Upper lobe of right lung (tissue), 1 donor: Measurements from ENCODE around the gene PCGF3. TPM values are rescaled to one million over a fixed set of nuclear protein-coding genes. Genes with fewer than 3 reads are reported as not detected.

Source experiments
- ATAC-seq: fragments of 200-7000 bp; cut with Tn5 transposase; one replicate; pipeline ENCODE4 v1.9.1; 2020; ENCODE audit warnings: mild to moderate bottlenecking, moderate library complexity
- DNase-seq: peaks from one replicate; pipeline ENCODE4 v3.0.0-alpha.2; 2020
- H3K27ac ChIP-seq: fragments of 200-600 bp; one replicate; pipeline ENCODE4 v1.8.0; 2022
- H3K27me3 ChIP-seq: fragments of 200-600 bp; one replicate; pipeline ENCODE4 v1.8.0; 2022; ENCODE audit warnings: mild to moderate bottlenecking
- H3K36me3 ChIP-seq: fragments of 200-600 bp; one replicate; pipeline ENCODE4 v1.8.0; 2022
- H3K4me1 ChIP-seq: fragments of 200-600 bp; one replicate; pipeline ENCODE4 v1.8.0; 2022
- H3K4me3 ChIP-seq: fragments of 200-600 bp; one replicate; pipeline ENCODE4 v1.8.0; 2022; ENCODE audit warnings: mild to moderate bottlenecking
- H3K9me3 ChIP-seq: fragments of 200-600 bp; one replicate; pipeline ENCODE4 v1.8.0; 2022
- CTCF ChIP-seq: fragments of 200-600 bp; IDR thresholded peaks from one replicate; pipeline ENCODE4 v1.8.0; 2022; ENCODE audit warnings: antibody characterized with exemption
- intact Hi-C: fragments of 100-400 bp; cut with DNase I; formaldehyde crosslinking; loops from one replicate; pipeline ENCODE4 v1.11.0; 2022
- total RNA-seq: library from RNA; stranded (reverse); fragmentation: NEBNext Ultra II Directional; extraction: Animal tissue kit (Norgen Biotek cat#: 25700); gene quantifications from one replicate; pipeline ENCODE4 v1.2.1, GENCODE V29; 2021
- donor health status: DM: no; HTN: yes; CAD: no; lungs with severe emphysema.

Gene PCGF3
- total RNA-seq, 1 donor from 2014 or later, result 42.2 TPM

GRCh38 chr4:707929-708630 is 2.4 kb downstream of the PCGF3 start:
- H3K27ac ChIP-seq, result no peak overlapping the region
- no peaks in the 10 kb centered on the region for H3K36me3 ChIP-seq
- TF ChIP-seq CTCF, result no peak
- no peaks in the 10 kb centered on the region for H3K9me3 ChIP-seq
- ATAC-seq (no peak), DNase-seq (no peak)
- H3K27me3 ChIP-seq, result no peaks in the 10 kb centered on the region
- intact Hi-C loops, result no loop called here
- H3K4me3 ChIP-seq, result no peak overlapping the region
- peaks cover 17% of the 10 kb centered on the region for H3K4me1 ChIP-seq

DNA sequence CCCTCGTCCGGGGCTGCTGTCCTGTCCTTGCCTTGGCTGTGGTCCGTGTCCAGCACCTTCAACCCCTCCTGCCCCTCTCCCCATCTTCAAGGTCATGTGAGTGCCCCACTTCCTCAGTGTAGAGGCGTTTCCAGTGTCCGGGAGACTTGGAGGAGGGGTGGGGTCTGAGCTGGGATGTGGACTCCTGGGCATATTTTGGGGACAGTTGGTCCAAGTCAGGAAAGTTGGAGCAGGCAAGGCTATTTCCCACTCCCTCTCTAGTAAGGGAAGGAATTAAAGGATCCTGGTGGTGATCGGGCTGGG is 3.0 kb downstream of the PCGF3 start:
- no peak for TF ChIP-seq CTCF
- no peak overlapping the region for H3K27ac ChIP-seq
- H3K4me3 ChIP-seq, result no peak overlapping the region
- ATAC-seq, result no peak
- peaks cover 17% of the 10 kb centered on the region for H3K4me1 ChIP-seq
- no peaks in the 10 kb centered on the region for H3K36me3 ChIP-seq
- DNase-seq, result no peak
- intact Hi-C loops, result no loop called here
- no peaks in the 10 kb centered on the region for H3K27me3 ChIP-seq
- no peaks in the 10 kb centered on the region for H3K9me3 ChIP-seq

- Histone ChIP-seq H3K36me3 (no peaks in the 10 kb centered on the region), H3K9me3 (no peaks in the 10 kb centered on the region), H3K4me3 (no peak overlapping the region), H3K4me1 (peaks cover 17% of the 10 kb centered on the region), H3K27me3 (no peaks in the 10 kb centered on the region), H3K27ac (no peak overlapping the region)
- ATAC-seq (no peak), DNase-seq (no peak)
- TF ChIP-seq CTCF, result no peak
- intact Hi-C loops, result no loop called here
Measured at GRCh38 chr4:709348-709747, 3.7 kb downstream of the PCGF3 start.

GRCh38 chr4:710116-710515 is 4.5 kb downstream of the PCGF3 start:
- ATAC-seq (no peak), DNase-seq (no peak)
- intact Hi-C loops, result no loop called here
- Histone ChIP-seq H3K36me3 (no peaks in the 10 kb centered on the region), H3K27me3 (no peaks in the 10 kb centered on the region), H3K4me3 (no peak overlapping the region), H3K27ac (no peak overlapping the region), H3K4me1 (peaks cover 17% of the 10 kb centered on the region), H3K9me3 (no peaks in the 10 kb centered on the region)
- no peak for TF ChIP-seq CTCF

- DNase-seq (no peak), ATAC-seq (no peak)
- no peak for TF ChIP-seq CTCF
- peaks cover 17% of the 10 kb centered on the region for H3K4me1 ChIP-seq
- no peaks in the 10 kb centered on the region for H3K36me3 ChIP-seq
- H3K27ac ChIP-seq, result no peak overlapping the region
- H3K4me3 ChIP-seq, result no peak overlapping the region
- H3K27me3 ChIP-seq, result no peaks in the 10 kb centered on the region
- no peaks in the 10 kb centered on the region for H3K9me3 ChIP-seq
- intact Hi-C loops, result no loop called here
Measured at GRCh38 chr4:710916-711315, 5.3 kb downstream of the PCGF3 start.

DNA sequence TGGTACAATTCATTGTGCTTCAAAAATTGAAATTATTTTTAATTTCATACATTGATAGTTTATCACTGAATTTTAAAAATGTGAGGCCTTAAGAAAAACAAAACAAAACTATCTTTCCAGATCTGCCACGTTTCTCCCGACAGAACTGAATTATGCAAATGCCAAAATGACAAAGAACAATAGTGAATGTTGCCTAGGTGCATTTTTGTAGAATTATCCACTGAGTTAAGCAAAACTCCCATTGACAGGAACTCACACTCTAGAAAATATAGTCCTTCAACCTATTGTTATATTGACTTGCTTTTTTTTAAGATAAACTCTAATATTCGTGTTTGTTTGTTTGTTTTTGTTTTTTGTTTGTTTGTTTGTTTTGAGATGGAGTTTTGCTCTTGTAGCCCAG is 6.5 kb downstream of the PCGF3 start:
- H3K4me3 ChIP-seq, result no peak overlapping the region
- ATAC-seq (no peak), DNase-seq (no peak)
- no peak overlapping the region for H3K27ac ChIP-seq
- no peaks in the 10 kb centered on the region for H3K9me3 ChIP-seq
- no peaks in the 10 kb centered on the region for H3K36me3 ChIP-seq
- H3K27me3 ChIP-seq, result no peaks in the 10 kb centered on the region
- TF ChIP-seq CTCF, result no peak
- intact Hi-C loops, result no loop called here
- peaks cover 14% of the 10 kb centered on the region for H3K4me1 ChIP-seq
